GM12873 (cell line): ENCODE measurements around the gene C1orf167.

Experiments used
- TF ChIP-seq, protein P1 (sequence below): IDR thresholded peaks from 2 replicates; pipeline ENCODE4 v1.5.1; 2012; ENCODE audit warnings: low read depth, mild to moderate bottlenecking, moderate library complexity, low read length, control low read depth; ENCODE audit not compliant: insufficient read depth; ENCODE audit errors: missing control alignments

C1orf167 gene

DNA sequence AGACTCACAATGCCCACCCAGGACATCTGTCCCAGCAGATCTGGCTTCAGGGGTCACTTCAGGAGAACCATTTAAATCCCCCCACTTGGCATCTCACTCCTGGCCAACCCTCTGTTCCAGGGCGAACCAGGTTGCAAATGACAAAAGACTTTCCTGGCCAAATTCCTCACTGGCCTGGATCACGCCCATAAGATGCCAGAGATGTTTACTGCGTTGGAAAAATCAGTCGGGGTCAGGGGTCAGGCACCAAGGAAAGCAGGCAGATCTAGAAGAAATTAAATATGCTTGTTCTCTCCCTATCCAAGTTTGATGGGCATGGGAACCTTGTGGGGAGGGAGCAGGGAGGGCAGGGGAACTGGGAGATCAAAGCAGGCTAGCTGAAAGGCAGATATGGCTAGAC is 40.7 kb upstream of the C1orf167 start:
- TF ChIP-seq, protein P1, sequence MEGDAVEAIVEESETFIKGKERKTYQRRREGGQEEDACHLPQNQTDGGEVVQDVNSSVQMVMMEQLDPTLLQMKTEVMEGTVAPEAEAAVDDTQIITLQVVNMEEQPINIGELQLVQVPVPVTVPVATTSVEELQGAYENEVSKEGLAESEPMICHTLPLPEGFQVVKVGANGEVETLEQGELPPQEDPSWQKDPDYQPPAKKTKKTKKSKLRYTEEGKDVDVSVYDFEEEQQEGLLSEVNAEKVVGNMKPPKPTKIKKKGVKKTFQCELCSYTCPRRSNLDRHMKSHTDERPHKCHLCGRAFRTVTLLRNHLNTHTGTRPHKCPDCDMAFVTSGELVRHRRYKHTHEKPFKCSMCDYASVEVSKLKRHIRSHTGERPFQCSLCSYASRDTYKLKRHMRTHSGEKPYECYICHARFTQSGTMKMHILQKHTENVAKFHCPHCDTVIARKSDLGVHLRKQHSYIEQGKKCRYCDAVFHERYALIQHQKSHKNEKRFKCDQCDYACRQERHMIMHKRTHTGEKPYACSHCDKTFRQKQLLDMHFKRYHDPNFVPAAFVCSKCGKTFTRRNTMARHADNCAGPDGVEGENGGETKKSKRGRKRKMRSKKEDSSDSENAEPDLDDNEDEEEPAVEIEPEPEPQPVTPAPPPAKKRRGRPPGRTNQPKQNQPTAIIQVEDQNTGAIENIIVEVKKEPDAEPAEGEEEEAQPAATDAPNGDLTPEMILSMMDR: no peak

DNA sequence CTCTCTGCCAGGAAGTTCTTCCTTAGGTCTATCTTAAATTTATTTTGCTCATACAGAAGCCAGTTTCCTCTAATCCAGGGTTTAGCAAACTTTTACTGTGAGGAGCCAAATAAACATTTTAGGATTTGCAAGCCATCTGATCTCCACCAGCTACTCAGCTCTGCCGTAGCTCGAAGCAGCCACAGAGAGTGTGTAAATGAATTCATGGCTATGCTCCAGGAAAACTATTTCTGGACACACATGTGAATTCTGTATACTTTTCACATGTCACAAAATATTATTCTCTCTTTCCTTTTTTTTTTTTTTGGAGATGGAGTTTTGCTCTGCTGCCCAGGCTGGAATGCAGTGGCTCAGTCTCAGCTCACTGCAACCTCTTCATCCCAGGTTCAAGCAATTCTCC is 39.5 kb upstream of the C1orf167 start:
- TF ChIP-seq, protein P1: no peak

DNA sequence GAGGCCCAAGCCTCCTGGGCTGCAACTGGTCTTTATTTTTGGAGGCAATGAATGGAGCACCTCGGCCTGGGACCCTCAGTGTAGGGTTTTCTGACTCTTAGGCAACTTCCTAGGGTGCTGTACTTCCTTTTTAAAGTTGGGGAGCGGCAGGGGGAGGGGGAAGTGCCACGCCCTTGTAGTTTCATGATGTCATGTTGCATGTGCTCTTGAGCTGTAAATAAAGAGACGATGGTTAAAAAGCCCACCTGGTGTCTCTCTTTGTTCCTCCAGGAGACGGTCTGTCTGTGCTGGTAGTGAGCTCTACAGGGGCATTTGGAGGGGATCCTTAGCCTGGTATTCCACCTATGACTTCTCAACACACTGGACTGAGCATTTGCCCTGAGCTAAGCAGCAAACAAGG is 36.4 kb upstream of the C1orf167 start:
- TF ChIP-seq, protein P1: no peak

DNA sequence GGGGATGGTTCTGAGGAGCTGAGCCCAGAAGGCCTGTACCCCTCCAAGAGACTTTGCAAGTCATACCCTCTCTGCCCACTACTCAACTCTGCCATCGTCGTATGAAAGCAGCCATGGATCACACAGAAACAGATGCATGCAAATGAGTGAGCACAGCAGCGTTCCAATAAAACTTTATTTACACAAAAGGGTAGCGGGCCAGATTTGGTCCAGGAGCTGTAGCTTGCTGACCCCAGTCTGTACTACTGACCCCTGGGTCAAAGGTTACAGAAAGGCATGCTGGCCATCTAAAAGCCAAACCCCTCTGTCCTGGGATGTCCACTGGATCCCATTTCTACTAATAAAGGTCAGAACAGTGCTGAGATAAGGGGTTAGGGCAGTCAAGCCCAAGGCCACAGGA is 34.9 kb upstream of the C1orf167 start:
- TF ChIP-seq, protein P1: no peak

DNA sequence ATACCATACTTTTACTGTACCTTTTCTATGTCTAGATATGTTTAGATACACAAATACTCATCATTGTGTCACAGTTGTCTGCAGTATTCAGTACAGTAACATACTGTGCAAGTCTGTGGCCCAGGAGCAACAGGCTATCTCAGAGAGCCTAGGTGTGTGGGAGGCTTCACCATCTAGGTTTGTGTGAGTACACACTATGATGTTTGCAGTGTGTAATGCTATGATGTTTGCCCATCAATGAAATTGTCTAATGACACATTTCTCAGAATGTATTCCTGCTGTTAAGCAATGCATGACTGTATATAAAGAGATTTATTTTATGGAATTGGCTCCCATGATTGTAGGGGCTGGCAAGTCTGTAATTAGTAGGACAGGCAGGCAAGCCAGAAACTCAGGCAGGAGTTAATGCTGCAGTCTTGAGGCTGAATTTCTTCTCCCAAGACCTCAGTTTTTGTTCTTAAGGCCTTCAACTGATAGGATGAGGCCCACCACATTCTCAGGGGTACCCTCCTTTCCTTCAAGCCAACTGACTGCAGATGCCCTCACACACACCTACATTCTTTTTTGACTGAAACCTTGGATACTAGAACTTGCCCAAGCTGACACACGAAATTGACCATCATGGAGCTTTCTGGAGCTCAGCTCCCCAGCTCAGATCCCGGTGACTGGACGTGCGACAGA is 33.7 kb upstream of the C1orf167 start:
- TF ChIP-seq, protein P1: no peak

DNA sequence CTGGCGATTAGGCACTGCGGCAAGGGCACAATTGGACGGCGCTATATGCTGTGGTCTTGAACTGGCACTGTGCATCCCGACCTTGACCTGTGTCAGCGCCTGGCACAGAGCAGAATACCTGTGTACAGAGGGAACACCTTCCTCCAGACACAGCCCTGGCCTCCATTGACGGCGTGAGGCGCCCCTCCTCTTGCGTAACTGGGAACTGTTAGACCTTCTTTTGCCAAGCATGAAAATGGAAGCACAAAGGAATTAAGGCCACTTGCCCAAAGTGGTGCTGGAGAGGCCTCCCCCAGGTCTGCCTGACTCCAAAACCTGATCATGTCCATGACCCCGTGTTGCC is 32.9 kb upstream of the C1orf167 start:
- TF ChIP-seq, protein P1: no peak

DNA sequence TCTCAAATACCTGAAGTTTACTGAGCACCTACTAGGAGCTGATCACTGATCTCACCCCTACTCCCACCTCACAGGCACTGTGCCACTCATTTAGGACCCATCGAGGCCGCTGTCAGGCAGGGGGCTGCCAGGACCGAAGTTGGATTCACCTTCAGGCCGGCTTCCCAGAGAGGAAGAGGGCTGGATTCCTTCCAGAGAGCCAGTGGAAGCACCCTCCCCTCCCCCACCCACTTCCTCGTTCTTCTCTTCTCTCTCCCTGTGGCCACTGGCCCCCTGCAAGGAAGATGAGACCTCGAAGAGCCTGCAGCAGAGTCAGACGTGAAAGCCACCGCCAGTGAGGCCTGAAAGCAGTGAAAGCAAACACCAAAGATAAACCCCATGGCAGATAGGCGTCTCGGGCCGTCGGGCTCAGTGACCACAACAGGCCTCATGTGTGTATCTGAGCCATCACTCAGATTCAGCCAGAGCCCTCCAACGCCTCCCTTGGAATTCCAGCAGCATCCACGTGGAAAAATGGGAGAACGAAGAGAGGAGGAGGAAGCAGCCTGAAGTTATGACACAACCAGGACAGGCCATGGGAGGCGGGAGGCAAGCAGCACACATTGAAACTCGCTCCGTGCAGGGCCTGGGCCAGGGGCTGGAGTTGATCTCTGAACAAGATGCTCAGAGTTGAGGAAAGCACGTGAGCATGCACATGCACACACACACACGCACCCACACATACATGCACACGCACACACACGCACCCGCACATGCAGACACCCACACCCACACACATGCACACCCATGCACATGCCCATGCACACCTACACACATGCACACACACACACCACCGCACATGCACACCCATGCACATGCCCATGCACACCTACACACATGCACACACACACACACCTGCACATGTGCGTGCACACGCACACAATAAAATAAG is 32.2 kb upstream of the C1orf167 start:
- TF ChIP-seq, protein P1: no peak
